ENCODE results near the gene SLC9C1.

SLC9C1 gene

DNA sequence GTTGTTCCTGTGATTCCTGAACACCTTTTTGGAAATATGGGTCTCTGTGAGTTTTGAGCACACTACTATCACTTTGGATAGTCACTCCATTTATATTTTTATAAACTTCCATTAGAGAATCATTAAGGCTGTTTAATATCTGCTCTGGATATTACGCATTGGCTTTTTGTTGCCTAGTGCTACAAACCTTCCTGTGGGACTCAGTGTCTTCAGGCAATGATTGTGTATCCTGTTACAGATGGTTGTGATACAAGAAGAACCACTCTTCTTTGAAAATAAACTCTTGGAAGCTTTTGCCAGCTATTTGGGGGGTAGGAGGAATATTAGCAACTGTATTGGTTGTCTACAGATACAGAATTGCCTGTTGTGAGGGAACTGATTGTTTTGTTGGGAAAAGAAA is 176.6 kb downstream of the SLC9C1 start:
- H3K27ac Mint-ChIP-seq = peak overlapping the region in 1 of 2 donors; percentile 87
- H3K4me1 Mint-ChIP-seq (ENCODE audit: low read depth in 2 of 2) = peaks cover 6 to 46% of the 10 kb centered on the region in 2 donors
- no peaks in the 10 kb centered on the region for H3K27me3 Mint-ChIP-seq
- peaks cover under 1% of the 10 kb centered on the region for H3K36me3 Mint-ChIP-seq (ENCODE audit: insufficient read depth)
- no peak for ATAC-seq (replicated peaks)
- H3K4me3 Mint-ChIP-seq = peak overlapping the region in 1 of 2 donors; percentile 80
- no peaks in the 10 kb centered on the region for H3K9me3 Mint-ChIP-seq
- no peak for DNase-seq

GRCh38 chr3:112116748-112117186 is 177.2 kb downstream of the SLC9C1 start:
- ATAC-seq (replicated peaks) (no peak), DNase-seq (no peak)
- no peaks in the 10 kb centered on the region for H3K9me3 Mint-ChIP-seq
- no peaks in the 10 kb centered on the region for H3K27me3 Mint-ChIP-seq
- peaks cover 2% of the 10 kb centered on the region for H3K36me3 Mint-ChIP-seq (ENCODE audit: insufficient read depth)
- H3K4me3 Mint-ChIP-seq = peak overlapping the region; percentile 26 to 80
- H3K4me1 Mint-ChIP-seq (ENCODE audit: low read depth in 2 of 2) = peaks cover 6 to 46% of the 10 kb centered on the region in 2 donors
- H3K27ac Mint-ChIP-seq = peak overlapping the region in 1 of 2 donors; percentile 87

GRCh38 chr3:112115806-112116383 is 178.1 kb downstream of the SLC9C1 start:
- H3K36me3 Mint-ChIP-seq (ENCODE audit: insufficient read depth) = peaks cover 2% of the 10 kb centered on the region
- DNase-seq (no peak), ATAC-seq (replicated peaks) (no peak)
- H3K27me3 Mint-ChIP-seq = no peaks in the 10 kb centered on the region
- H3K4me3 Mint-ChIP-seq = peak overlapping the region in 1 of 2 donors; percentile 80
- H3K27ac Mint-ChIP-seq = peak overlapping the region in 1 of 2 donors; percentile 87
- H3K4me1 Mint-ChIP-seq (ENCODE audit: low read depth in 2 of 2) = peaks cover 6 to 40% of the 10 kb centered on the region in 2 donors
- H3K9me3 Mint-ChIP-seq = no peaks in the 10 kb centered on the region

DNA sequence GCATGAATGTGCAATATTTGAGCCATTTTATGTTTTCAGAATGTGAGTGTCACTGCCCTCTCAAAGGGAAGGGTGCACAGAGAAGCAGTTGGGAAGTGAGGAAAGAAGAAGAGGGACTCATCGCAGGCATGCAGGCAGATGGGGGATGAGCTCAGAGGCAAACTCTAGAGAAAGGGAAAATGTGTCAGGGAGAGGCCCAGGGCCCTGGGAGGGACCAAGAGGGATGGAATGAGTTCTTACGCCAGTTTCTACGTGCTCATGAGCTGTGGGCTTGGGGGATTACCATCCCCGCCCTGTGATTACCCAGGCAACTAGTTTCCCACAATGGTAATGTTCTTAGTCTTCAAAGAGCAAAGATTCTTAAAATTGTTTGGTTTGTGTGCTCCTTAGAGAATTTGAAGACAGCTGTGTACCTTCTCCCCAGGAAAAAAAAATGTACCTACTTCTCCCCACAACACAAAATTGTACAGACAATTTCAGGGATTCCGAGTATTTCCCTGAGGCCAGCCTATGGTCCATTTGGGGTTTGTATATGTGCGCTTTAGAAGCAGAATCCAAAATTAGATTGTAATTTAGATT is 178.8 kb downstream of the SLC9C1 start:
- no peak for ATAC-seq (replicated peaks)
- no peak for DNase-seq
- H3K4me1 Mint-ChIP-seq (ENCODE audit: low read depth in 2 of 2) = peaks cover 3 to 39% of the 10 kb centered on the region in 2 donors
- no peak overlapping the region for H3K27ac Mint-ChIP-seq
- H3K9me3 Mint-ChIP-seq = no peaks in the 10 kb centered on the region
- peaks cover 2% of the 10 kb centered on the region for H3K36me3 Mint-ChIP-seq (ENCODE audit: insufficient read depth)
- no peaks in the 10 kb centered on the region for H3K27me3 Mint-ChIP-seq
- no peak overlapping the region for H3K4me3 Mint-ChIP-seq

GRCh38 chr3:112114576-112115160 is 179.3 kb downstream of the SLC9C1 start:
- H3K27ac Mint-ChIP-seq = no peak overlapping the region
- H3K27me3 Mint-ChIP-seq = no peaks in the 10 kb centered on the region
- no peak overlapping the region for H3K4me3 Mint-ChIP-seq
- H3K36me3 Mint-ChIP-seq (ENCODE audit: insufficient read depth) = peaks cover 2% of the 10 kb centered on the region
- no peaks in the 10 kb centered on the region for H3K9me3 Mint-ChIP-seq
- ATAC-seq (replicated peaks) (no peak), DNase-seq (no peak)
- peaks cover 1 to 38% of the 10 kb centered on the region in 2 donors for H3K4me1 Mint-ChIP-seq (ENCODE audit: low read depth in 2 of 2)

DNA sequence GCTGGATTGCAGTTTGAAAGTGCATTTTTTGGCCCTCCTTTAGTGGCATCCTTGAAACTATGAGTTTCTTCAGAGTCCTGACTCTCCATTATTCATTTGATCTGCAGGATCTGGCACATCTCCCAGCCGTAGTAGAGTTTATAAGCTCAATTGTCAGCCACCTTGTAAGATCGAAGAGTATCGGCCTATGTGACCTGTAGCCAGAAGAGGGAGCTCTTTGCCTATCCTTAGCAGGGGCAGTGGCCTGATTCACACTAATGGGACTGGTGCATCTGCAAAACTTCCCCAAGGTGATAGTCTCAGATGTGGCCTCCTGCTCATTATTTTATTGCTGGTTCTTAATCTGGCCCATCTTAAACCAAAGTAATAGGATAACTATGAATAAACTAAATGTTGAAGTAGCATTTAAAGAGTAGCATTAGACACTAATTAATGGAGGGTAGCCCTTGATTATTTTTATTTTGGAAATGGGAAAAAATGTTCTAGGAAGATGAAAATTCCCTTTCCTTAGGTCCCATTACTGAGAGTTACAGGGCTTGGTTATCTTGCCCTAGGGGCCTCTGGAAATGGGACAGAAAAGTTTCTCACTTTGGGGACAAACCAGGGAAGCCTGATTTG is 182.1 kb downstream of the SLC9C1 start:
- peak; percentile 91 for ATAC-seq (replicated peaks)
- H3K4me1 Mint-ChIP-seq (ENCODE audit: low read depth in 2 of 2) = peaks cover 1 to 14% of the 10 kb centered on the region in 2 donors
- no peaks in the 10 kb centered on the region for H3K27me3 Mint-ChIP-seq
- H3K4me3 Mint-ChIP-seq = no peak overlapping the region
- H3K36me3 Mint-ChIP-seq (ENCODE audit: insufficient read depth) = peaks cover 2% of the 10 kb centered on the region
- H3K9me3 Mint-ChIP-seq = no peaks in the 10 kb centered on the region
- no peak overlapping the region for H3K27ac Mint-ChIP-seq
- peak; percentile 48 to 53 (median 49) for DNase-seq

DNA sequence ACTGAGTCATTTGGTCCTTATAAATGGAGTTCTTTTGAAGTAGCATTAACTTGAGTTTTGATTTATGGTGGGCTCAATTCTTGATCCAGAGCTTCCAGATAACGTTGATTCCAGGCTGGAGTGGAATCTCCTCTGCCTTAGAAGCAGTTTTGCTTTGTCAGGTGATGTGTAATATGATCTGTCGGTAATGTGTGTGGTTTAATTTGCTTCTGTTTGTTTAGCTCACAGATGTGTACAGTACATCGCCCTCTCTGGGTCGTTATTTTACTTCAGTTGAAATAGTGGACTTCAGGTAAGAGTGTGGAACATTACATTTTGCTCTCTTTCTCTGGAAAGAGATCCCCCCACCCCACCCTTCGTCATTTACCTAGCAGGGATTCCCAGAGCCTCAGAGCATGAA is 184.7 kb downstream of the SLC9C1 start:
- DNase-seq = no peak
- ATAC-seq (replicated peaks) = no peak
- no peak overlapping the region for H3K27ac Mint-ChIP-seq
- peaks cover 0 to 4% of the 10 kb centered on the region in 2 donors for H3K4me1 Mint-ChIP-seq (ENCODE audit: low read depth in 2 of 2)
- no peak overlapping the region for H3K4me3 Mint-ChIP-seq
- H3K36me3 Mint-ChIP-seq (ENCODE audit: insufficient read depth) = peaks cover 2% of the 10 kb centered on the region
- no peaks in the 10 kb centered on the region for H3K9me3 Mint-ChIP-seq
- H3K27me3 Mint-ChIP-seq = peaks cover 0 to 8% of the 10 kb centered on the region in 2 donors

GRCh38 chr3:112104774-112105173 is 189.2 kb downstream of the SLC9C1 start:
- Mint-ChIP-seq H3K27ac (no peak overlapping the region), H3K9me3 (no peaks in the 10 kb centered on the region), H3K36me3 (ENCODE audit: insufficient read depth) (no peaks in the 10 kb centered on the region), H3K27me3 (peaks cover 4 to 8% of the 10 kb centered on the region in 2 donors), H3K4me3 (no peak overlapping the region), H3K4me1 (ENCODE audit: low read depth in 2 of 2) (no peaks in the 10 kb centered on the region)
- ATAC-seq (replicated peaks) (no peak), DNase-seq (no peak)

- Mint-ChIP-seq H3K27me3 (peaks cover 8 to 12% of the 10 kb centered on the region in 2 donors), H3K4me3 (no peak overlapping the region), H3K36me3 (ENCODE audit: insufficient read depth) (no peaks in the 10 kb centered on the region), H3K27ac (no peak overlapping the region), H3K9me3 (no peaks in the 10 kb centered on the region), H3K4me1 (ENCODE audit: low read depth in 2 of 2) (no peaks in the 10 kb centered on the region)
- ATAC-seq (replicated peaks) = no peak
- no peak for DNase-seq
Measured at GRCh38 chr3:112101916-112102315, 192.1 kb downstream of the SLC9C1 start.

DNA sequence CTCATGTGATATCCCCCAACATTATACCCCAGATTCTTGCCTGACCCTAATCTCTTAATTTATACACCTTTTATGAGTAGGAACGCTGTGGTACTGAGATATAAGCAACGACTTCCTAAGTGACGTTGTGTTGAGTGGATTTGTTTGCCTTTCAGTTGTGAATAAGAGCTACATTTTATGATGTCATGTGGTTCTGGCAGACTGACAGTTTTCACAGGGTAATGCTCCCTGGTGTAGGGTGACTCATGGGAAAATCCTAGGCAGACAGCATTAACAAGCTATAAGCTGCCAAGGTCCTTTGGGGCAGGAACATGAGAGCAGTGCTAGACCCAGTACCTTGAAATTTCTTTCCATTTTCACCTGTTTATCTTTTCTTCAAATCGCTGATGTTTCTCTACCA is 196.6 kb downstream of the SLC9C1 start:
- DNase-seq (no peak), ATAC-seq (replicated peaks) (no peak)
- H3K36me3 Mint-ChIP-seq (ENCODE audit: insufficient read depth) = no peaks in the 10 kb centered on the region
- H3K9me3 Mint-ChIP-seq = no peaks in the 10 kb centered on the region
- H3K4me3 Mint-ChIP-seq = no peak overlapping the region
- peaks cover 15 to 26% of the 10 kb centered on the region in 2 donors for H3K27me3 Mint-ChIP-seq
- peaks cover 0 to 6% of the 10 kb centered on the region in 2 donors for H3K4me1 Mint-ChIP-seq (ENCODE audit: low read depth in 2 of 2)
- no peak overlapping the region for H3K27ac Mint-ChIP-seq

DNA sequence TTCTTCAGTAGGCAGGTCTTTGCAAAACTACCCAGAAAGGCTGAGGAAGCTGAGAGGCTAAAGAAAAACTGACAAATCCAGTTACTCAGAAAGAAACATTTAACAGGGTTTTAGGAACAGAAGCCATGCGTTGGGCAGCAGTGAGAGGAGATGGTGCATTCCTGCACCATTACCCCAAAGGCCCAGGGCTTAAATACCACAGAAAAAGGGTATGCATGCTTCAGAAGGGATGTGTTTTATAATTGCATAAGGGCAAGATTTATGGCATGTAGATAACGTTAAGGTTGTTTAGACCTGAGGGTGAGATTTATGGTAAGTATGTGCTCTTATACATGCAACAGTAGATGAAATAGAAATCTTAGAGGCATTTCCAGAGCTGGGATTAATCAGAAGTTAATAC is 197.8 kb downstream of the SLC9C1 start:
- no peak overlapping the region for H3K4me3 Mint-ChIP-seq
- peaks cover 15 to 26% of the 10 kb centered on the region in 2 donors for H3K27me3 Mint-ChIP-seq
- DNase-seq (no peak), ATAC-seq (replicated peaks) (no peak)
- no peaks in the 10 kb centered on the region for H3K36me3 Mint-ChIP-seq (ENCODE audit: insufficient read depth)
- H3K27ac Mint-ChIP-seq = no peak overlapping the region
- no peaks in the 10 kb centered on the region for H3K9me3 Mint-ChIP-seq
- H3K4me1 Mint-ChIP-seq (ENCODE audit: low read depth in 2 of 2) = peaks cover 0 to 6% of the 10 kb centered on the region in 2 donors

DNA sequence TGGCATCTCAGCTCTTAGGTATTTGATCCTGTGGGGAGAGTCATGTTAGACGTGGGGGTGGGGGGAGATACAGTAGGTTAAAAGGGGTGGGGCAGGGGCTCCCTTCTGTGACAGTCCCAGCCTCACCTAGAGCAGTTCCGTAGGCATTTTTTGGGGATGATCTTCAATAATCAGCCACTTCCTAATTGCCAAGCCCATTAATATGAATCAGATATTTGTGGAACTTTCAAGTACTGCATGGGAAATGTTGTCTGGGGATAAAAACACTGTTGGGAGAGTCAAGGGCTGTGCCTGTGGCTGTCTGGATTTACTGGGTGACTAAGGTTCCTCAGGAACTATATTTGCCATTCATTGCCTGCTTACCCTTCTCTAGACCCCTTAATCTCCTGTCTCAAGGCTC is 198.3 kb downstream of the SLC9C1 start:
- H3K9me3 Mint-ChIP-seq = no peaks in the 10 kb centered on the region
- no peak overlapping the region for H3K27ac Mint-ChIP-seq
- peaks cover 15 to 26% of the 10 kb centered on the region in 2 donors for H3K27me3 Mint-ChIP-seq
- ATAC-seq (replicated peaks) = no peak
- H3K4me1 Mint-ChIP-seq (ENCODE audit: low read depth in 2 of 2) = peaks cover 0 to 6% of the 10 kb centered on the region in 2 donors
- no peaks in the 10 kb centered on the region for H3K36me3 Mint-ChIP-seq (ENCODE audit: insufficient read depth)
- no peak overlapping the region for H3K4me3 Mint-ChIP-seq
- DNase-seq = no peak

DNA sequence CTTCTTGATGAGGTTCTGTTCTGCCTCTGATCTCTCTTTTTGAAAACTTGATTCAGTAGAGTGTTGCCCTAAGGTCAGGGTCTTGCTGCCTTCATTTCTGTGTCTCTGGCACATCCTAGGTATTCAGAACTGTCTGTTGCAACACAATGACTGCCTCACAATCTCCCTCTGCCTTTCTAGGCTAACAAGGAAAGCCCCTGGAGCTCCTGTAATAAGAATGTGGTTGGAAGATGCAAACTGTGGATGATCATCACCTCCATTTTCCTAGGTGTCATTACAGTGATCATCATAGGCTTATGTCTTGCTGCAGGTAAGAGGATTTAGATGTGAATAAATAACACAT is 200.9 kb downstream of the SLC9C1 start:
- DNase-seq (no peak), ATAC-seq (replicated peaks) (no peak)
- Mint-ChIP-seq H3K4me3 (no peak overlapping the region), H3K36me3 (ENCODE audit: insufficient read depth) (no peaks in the 10 kb centered on the region), H3K4me1 (ENCODE audit: low read depth in 2 of 2) (peaks cover 0 to 6% of the 10 kb centered on the region in 2 donors), H3K27ac (no peak overlapping the region), H3K27me3 (peaks cover 20 to 46% of the 10 kb centered on the region in 2 donors), H3K9me3 (no peaks in the 10 kb centered on the region)

Measured in effector memory CD8-positive, alpha-beta T cell (primary cell).